T-cell (primary cell): ENCODE data around the gene CNPPD1. TPM values are rescaled to one million over a fixed set of nuclear protein-coding genes. Genes with fewer than 3 reads are reported as not detected.
A peak's percentile ranks its signal among the peaks of the same experiment; 100 is the strongest.

ENCODE experiments used
- ATAC-seq, 4 experiments: fragments of 200-7000 bp in 3 of 4; fragments of 150-1000 bp in 1 of 4; cut with Tn5 transposase; replicated peaks in 1 of 4; 1 replicate in 3 of 4; 2 replicates in 1 of 4; pipeline ENCODE4 v1.10.0; 2021; ENCODE audit warnings: moderate library complexity in 3 of 4, mild to moderate bottlenecking in 2 of 4, moderate number of reproducible peaks in 1 of 4
- CTCF ChIA-PET, 2 donors: fragments of 300-600 bp; sonication (Branson Sonifier 250); formaldehyde crosslinking; loops; one replicate each; lab custom pipeline; 2022; ENCODE audit warnings: antibody characterized with exemption in 2 of 2; lab: Charles Lee
- POLR2A ChIA-PET, 2 donors: fragments of 300-600 bp; sonication (Branson Sonifier 250); formaldehyde crosslinking; loops; one replicate each; lab custom pipeline; 2022; ENCODE audit warnings: antibody characterized with exemption in 2 of 2; lab: Charles Lee
- DNase-seq, 35 experiments: peaks; one replicate each; pipeline versions ENCODE4 v3.0.0 to v3.0.0-alpha.2; 2013 to 2023
- H3K27ac ChIP-seq: one replicate; pipeline ENCODE4 v1.5.1; 2013; ENCODE audit warnings: low read length
- H3K27me3 ChIP-seq, 2 experiments: replicated peaks in 1 of 2; 1 replicate in 1 of 2; 2 replicates in 1 of 2; pipeline versions ENCODE4 v1.6.1 to v1.7.0; 2013; ENCODE audit warnings: low read length in 1 of 2, mixed read lengths in 1 of 2; ENCODE audit not compliant: control insufficient read depth in 2 of 2, insufficient read depth in 2 of 2; ENCODE audit errors: extremely low read depth in 1 of 2
- H3K36me3 ChIP-seq, 2 donors: 1 replicate in 1 of 2; 2 replicates in 1 of 2; pipeline versions ENCODE4 v1.6.1 to v1.7.0; 2013; ENCODE audit warnings: low read length in 1 of 2; ENCODE audit not compliant: control insufficient read depth in 2 of 2, insufficient read depth in 1 of 2; ENCODE audit errors: extremely low read depth in 1 of 2
- H3K4me1 ChIP-seq, 2 experiments: 1 replicate in 1 of 2; 2 replicates in 1 of 2; pipeline versions ENCODE4 v1.6.1 to v1.7.0; 2013; ENCODE audit warnings: low read length in 2 of 2, mixed read lengths in 1 of 2; ENCODE audit not compliant: insufficient read depth in 2 of 2, control insufficient read depth in 1 of 2; ENCODE audit errors: extremely low read depth in 1 of 2
- H3K4me3 ChIP-seq, 2 donors: 1 replicate in 1 of 2; 2 replicates in 1 of 2; pipeline versions ENCODE4 v1.5.1 to v1.7.0; 2013; ENCODE audit warnings: mild to moderate bottlenecking in 2 of 2, low read length in 1 of 2, moderate library complexity in 1 of 2; ENCODE audit not compliant: control insufficient read depth in 1 of 2; ENCODE audit errors: extremely low read depth in 1 of 2
- H3K9me3 ChIP-seq: 2 replicates; pipeline ENCODE4 v1.7.0; 2013
- H3K27ac Mint-ChIP-seq, 2 donors: one replicate each; pipeline ENCODE4 v1.8.0; 2020 to 2021; ENCODE audit warnings: mild to moderate bottlenecking in 2 of 2, mixed read lengths in 2 of 2
- H3K27me3 Mint-ChIP-seq, 2 donors: one replicate each; pipeline ENCODE4 v1.8.0; 2021 to 2022; ENCODE audit warnings: mixed read lengths in 2 of 2
- H3K36me3 Mint-ChIP-seq: one replicate; pipeline ENCODE4 v1.8.0; 2021; ENCODE audit warnings: mixed read lengths
- H3K4me1 Mint-ChIP-seq, 3 donors: one replicate each; pipeline ENCODE4 v1.8.0; 2020 to 2022; ENCODE audit warnings: mixed read lengths in 3 of 3, mild to moderate bottlenecking in 1 of 3
- H3K4me3 Mint-ChIP-seq, 3 donors: one replicate each; pipeline ENCODE4 v1.8.0; 2020 to 2022; ENCODE audit warnings: mild to moderate bottlenecking in 3 of 3, mixed read lengths in 3 of 3, moderate library complexity in 3 of 3
- H3K9me3 Mint-ChIP-seq, 3 donors: one replicate each; pipeline ENCODE4 v1.8.0; 2020 to 2022; ENCODE audit warnings: mixed read lengths in 3 of 3
- WGBS: methylation state at CpG from one replicate; pipeline ENCODE4 v1.1.5; 2013; ENCODE audit warnings: missing lambda C conversion rate; ENCODE audit not compliant: insufficient coverage; 5-methylcytosine and 5-hydroxymethylcytosine counted together
- total RNA-seq, 35 experiments: library from RNA in 6 of 35; stranded (reverse) in 6 of 35; fragments of 120-200 nt in 1 of 35; gene quantifications; one replicate each; pipeline versions ENCODE4 v1.2.1 to v1.2.4 and lab custom pipeline; 2013 to 2026

CNPPD1 gene
- total RNA-seq, 5 donors from 2014 or later (not counting 1 experiment from before 2014, with no cell fraction given), result 49.2 to 89.5 (median 83.2) TPM

DNA sequence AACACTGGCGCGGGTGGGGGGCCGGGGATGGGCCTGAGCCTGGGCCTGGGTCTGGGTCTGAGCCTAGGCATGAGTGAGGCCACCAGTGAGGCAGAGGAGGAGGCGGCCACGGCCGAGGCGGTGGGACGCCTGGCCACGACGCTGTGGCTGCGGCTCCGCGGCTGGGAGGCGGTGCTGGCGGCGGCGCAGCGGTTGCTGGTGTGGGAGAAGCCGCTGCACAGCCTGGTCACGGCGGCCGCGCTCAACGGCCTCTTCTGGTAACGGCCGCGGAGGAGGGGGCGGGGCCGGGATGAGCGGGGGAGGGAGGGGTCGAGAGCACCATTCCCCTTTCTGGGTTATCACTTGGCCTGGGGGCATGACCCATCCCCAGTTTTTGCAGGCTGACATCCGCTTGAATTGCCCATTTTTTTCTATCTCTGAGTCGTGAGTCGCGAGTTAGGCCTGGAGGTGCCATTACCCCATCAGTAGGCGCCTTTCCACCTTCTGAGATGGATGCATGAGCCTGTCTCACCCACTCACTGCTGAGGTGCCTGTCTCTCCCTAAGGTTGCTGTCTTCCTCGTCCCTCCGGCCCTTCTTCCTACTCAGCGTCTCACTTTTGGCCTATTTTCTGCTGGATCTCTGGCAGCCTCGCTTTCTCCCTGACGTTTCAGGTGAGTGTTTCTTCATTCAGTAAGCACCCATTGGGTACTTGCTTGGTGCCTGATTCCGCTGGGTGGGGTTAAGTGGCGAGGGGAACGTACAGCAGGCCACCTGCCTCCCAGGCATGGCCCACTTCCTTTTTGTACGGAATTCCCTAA is 1.9 kb upstream of the CNPPD1 start:
- Mint-ChIP-seq H3K9me3 (no peaks in the 10 kb centered on the region), H3K36me3 (peaks cover 38% of the 10 kb centered on the region), H3K27me3 (no peaks in the 10 kb centered on the region), H3K27ac (peak overlapping the region; percentile 81 to 86), H3K4me1 (peaks cover 78 to 83% (median 78%) of the 10 kb centered on the region in 3 donors), H3K4me3 (peak overlapping the region; percentile 82 to 95 (median 88))
- Histone ChIP-seq H3K4me3 (peak overlapping the region; percentile 55 to 79), H3K4me1 (peaks cover 23 to 78% of the 10 kb centered on the region in 2 experiments), H3K9me3 (no peaks in the 10 kb centered on the region), H3K36me3 (peaks cover 14 to 56% of the 10 kb centered on the region in 2 donors), H3K27ac (peak overlapping the region; percentile 47), H3K27me3 (no peaks in the 10 kb centered on the region)
- ATAC-seq, result peak in 3 of 4 experiments; percentile 1 to 6 (median 3)
- 0% methylated on average over 29 of the region's 45 CpGs for WGBS
- CTCF ChIA-PET, result interaction anchor here in 1 of 2 donors (0.6 to 1.8 kb wide), 2 partner anchors 14 to 27 kb away, joined by 4 read pairs; no protein-coding TSS in a partner anchor
- POLR2A ChIA-PET, result no interaction called here
- DNase-seq, result peak in 21 of 35 experiments; percentile 13 to 59 (median 25)

DNA sequence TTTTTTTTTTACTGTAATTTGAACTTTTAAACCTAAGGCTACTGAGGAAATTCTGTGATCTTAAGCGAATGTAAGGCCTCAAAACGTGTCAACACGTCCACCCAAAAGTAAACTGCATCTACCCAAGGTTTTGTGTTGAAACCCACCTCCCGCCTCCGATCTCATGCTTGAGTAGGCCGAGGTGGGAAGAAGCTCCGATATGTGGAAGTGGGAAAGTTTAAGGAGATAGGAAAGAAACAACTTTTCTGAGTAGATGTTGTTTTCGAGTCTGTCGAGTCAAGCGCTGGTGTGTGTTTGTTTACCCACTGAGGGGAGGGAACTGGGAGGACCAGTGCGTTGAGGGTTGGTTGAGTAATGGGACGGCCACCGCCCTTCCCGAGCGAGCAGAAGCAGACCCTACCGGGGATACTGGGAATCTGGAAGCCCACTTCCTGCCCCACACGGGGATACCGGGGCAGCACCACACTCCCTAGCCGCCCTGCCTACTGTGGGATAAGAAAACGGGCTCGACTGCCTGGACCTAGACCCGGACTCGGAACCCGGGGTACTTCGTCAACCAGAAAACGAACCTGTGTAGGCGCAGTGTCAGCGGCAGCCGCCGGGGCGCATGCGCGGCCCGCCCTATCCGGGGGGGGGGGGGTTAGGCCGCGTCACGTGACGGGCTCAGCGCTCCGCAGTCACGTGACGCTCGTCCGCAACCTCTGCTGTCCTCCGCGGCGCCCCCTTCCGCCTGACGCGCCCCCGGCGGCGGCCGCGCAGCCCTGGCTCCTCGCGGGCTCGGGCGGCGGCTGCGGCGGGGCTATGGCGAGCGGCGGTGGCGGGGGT is 1.0 kb upstream of the CNPPD1 start, which contains the start of gene RETREG2:
Gene RETREG2, plus strand, starts transcription at position 724 of the 825 bp plus-strand sequence. Its CDS starts 78 bp downstream, at position 802.
- under 1% methylated on average over 54 of the region's 67 CpGs for WGBS
- H3K4me1 ChIP-seq, result peaks cover 23 to 80% of the 10 kb centered on the region in 2 experiments
- H3K9me3 ChIP-seq, result no peaks in the 10 kb centered on the region
- peak within 1 kb of the TSS; percentile 60 to 92 for H3K4me3 ChIP-seq
- peaks cover 38% of the 10 kb centered on the region for H3K36me3 Mint-ChIP-seq
- peaks cover 11 to 56% of the 10 kb centered on the region in 2 donors for H3K36me3 ChIP-seq
- peak within 1 kb of the TSS; percentile 88 to 96 (median 95) for H3K4me3 Mint-ChIP-seq
- peak within 1 kb of the TSS; percentile 88 for H3K27ac ChIP-seq
- no peaks in the 10 kb centered on the region for H3K9me3 Mint-ChIP-seq
- peak; percentile 59 to 95 (median 75) for DNase-seq
- POLR2A ChIA-PET, result interaction anchor here in 1 of 2 donors (0.5 to 1.0 kb wide), 2 partner anchors 52 to 75 kb away, joined by 3 read pairs; partner anchors contain the start of genes ANKZF1, ATG9A and TUBA4B
- peak; percentile 51 to 61 (median 56) for ATAC-seq
- no peaks in the 10 kb centered on the region for H3K27me3 Mint-ChIP-seq
- CTCF ChIA-PET, result interaction anchor here in 1 of 2 donors (1.0 kb wide), 1 partner anchor 29 kb away, joined by 4 read pairs; the partner anchor contains the start of gene ZFAND2B
- peak within 1 kb of the TSS; percentile 99 for H3K27ac Mint-ChIP-seq
- peaks cover 75 to 80% (median 77%) of the 10 kb centered on the region in 3 donors for H3K4me1 Mint-ChIP-seq
- no peaks in the 10 kb centered on the region for H3K27me3 ChIP-seq

DNA sequence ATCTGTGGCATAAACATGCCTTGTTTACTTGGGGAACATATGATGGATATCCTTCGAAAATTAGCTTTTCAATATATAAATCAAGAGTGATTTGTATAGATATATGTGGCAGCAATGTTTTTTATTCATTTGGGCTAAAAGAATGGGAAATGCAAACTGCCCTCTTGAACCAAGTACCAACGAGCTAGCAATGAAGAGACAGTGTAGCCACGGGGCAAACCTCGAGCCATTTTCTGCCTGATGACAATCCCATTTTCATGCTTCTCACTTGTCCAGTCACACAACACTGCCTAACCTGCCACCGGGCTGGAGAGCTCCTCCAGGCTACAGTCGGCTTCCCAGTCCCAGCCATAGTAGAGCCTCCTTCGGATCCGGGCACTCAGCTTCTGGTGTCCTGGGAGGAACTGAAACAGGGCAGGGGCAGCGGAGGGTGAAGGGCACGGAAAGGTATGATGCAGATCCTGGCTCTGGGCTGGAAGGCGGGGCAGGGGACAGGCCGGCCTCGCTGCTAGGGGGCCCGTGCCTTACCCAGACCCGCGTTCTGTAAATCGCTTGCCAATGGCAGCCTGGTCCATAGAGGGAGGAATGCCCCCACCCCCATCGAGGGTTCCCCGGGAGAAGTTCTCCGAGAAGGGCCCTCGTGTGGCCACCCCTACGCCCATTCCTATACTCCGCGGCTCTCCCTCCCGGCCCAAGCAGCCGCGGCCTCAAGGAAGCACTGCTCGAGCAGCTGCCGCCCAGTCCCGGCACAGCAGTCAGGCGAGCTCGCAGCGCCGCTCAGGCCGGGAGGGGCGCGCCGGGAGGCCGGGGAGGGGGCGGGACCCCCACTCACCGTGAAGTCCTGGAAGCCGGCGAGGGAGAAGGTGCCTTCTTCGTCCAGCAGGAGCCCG is 552 bp downstream of the CNPPD1 start:
- no peaks in the 10 kb centered on the region for H3K27me3 Mint-ChIP-seq
- Histone ChIP-seq H3K27ac (peak overlapping the region; percentile 83), H3K4me3 (peak overlapping the region; percentile 60 to 92), H3K9me3 (no peaks in the 10 kb centered on the region), H3K4me1 (peaks cover 23 to 70% of the 10 kb centered on the region in 2 experiments), H3K36me3 (peaks cover 8 to 56% of the 10 kb centered on the region in 2 donors), H3K27me3 (no peaks in the 10 kb centered on the region)
- POLR2A ChIA-PET, result interaction anchor here (0.5 to 1.1 kb wide), 11 partner anchors 10 to 1107 kb away, joined by 3 to 9 read pairs (median 4); partner anchors contain the start of genes RUFY4 (in 1 of the 2) and TUBA4A (in 1 of the 2)
- DNase-seq, result peak in 12 of 35 experiments; percentile 7 to 30 (median 15)
- H3K4me1 Mint-ChIP-seq, result peaks cover 62 to 76% (median 63%) of the 10 kb centered on the region in 3 donors
- no peaks in the 10 kb centered on the region for H3K9me3 Mint-ChIP-seq
- ATAC-seq, result peak; percentile 13 to 24 (median 19)
- H3K27ac Mint-ChIP-seq, result peak overlapping the region; percentile 86 to 99
- CTCF ChIA-PET, result interaction anchor here (0.6 to 3.0 kb wide), 16 partner anchors 10 to 323 kb away, joined by 3 to 26 read pairs (median 4); partner anchors contain the start of genes NHEJ1 (in 2 of the 2), DNAJB2 (in 1 of the 2), GMPPA (in 1 of the 2) and TUBA4A (in 1 of the 2)
- WGBS, result under 1% methylated on average over 38 of the region's 45 CpGs
- H3K36me3 Mint-ChIP-seq, result peaks cover 43% of the 10 kb centered on the region
- peak overlapping the region; percentile 88 to 96 (median 92) for H3K4me3 Mint-ChIP-seq

DNA sequence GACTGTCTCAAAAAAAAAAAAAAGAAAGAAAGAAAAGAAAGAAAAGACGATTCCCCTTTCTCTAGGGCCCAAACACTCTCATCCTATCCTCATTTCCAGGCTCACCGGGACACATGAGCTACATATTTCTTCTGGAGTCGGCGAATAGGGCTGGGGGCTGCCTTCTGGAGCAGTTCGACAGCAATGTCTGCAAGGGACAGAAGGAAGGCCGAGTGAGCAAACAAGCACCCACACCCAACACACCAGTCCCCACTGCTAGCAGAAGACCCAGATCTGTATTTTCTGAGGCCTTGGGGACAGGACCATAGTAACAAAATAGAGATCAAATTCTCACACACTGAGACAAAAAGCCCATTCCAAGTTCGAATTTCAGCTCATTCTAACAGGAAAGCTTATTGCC is 1.2 kb downstream of the CNPPD1 start:
- Mint-ChIP-seq H3K9me3 (no peaks in the 10 kb centered on the region), H3K27me3 (no peaks in the 10 kb centered on the region), H3K4me3 (peak overlapping the region; percentile 88 to 96 (median 92)), H3K27ac (peak overlapping the region; percentile 86 to 99), H3K36me3 (peaks cover 36% of the 10 kb centered on the region), H3K4me1 (peaks cover 55 to 71% (median 59%) of the 10 kb centered on the region in 3 donors)
- WGBS, result 100% methylated on average over 4 of the region's 7 CpGs
- H3K27me3 ChIP-seq, result no peaks in the 10 kb centered on the region
- H3K9me3 ChIP-seq, result no peaks in the 10 kb centered on the region
- H3K36me3 ChIP-seq, result peaks cover 7 to 49% of the 10 kb centered on the region in 2 donors
- ATAC-seq, result no peak
- peak overlapping the region; percentile 83 for H3K27ac ChIP-seq
- DNase-seq, result no peak
- peaks cover 23 to 65% of the 10 kb centered on the region in 2 experiments for H3K4me1 ChIP-seq
- peak overlapping the region; percentile 25 to 60 for H3K4me3 ChIP-seq
- CTCF ChIA-PET, result interaction anchor here (0.6 to 3.0 kb wide), 13 partner anchors 9 to 213 kb away, joined by 3 to 26 read pairs (median 5); partner anchors contain the start of genes NHEJ1 (in 2 of the 2), DNAJB2 (in 1 of the 2), TUBA4A (in 1 of the 2) and ZFAND2B (in 1 of the 2)
- POLR2A ChIA-PET, result interaction anchor here (0.6 to 0.7 kb wide), 2 partner anchors 21 to 1106 kb away, joined by 3 to 4 read pairs; partner anchors contain the start of gene RUFY4 (in 1 of the 2)

DNA sequence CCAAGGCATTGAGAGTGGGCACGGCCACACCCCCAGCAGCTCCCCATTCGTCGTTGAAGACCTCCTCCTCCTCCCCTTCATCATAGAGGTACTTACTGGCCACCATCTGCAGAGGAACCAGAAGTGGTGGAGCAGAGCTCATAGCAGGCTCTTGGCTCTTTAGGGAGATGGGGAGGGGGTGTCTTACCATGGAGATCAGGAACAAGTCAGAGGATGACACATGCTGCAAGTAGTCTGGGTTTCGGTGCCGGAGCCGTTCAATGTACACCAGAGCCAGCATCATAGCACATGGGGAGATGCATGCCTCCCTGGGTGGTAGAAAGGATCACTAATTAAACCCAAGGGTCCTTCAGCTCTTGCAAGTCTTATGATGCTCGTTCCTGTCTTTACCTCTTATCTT is 1.9 kb downstream of the CNPPD1 start:
- Mint-ChIP-seq H3K27me3 (no peaks in the 10 kb centered on the region), H3K36me3 (peaks cover 35% of the 10 kb centered on the region), H3K4me1 (peaks cover 48 to 64% (median 52%) of the 10 kb centered on the region in 3 donors), H3K27ac (peak overlapping the region; percentile 86), H3K4me3 (peak overlapping the region; percentile 62 to 92 (median 88)), H3K9me3 (no peaks in the 10 kb centered on the region)
- DNase-seq (no peak), ATAC-seq (no peak)
- no peaks in the 10 kb centered on the region for H3K27me3 ChIP-seq
- peak overlapping the region; percentile 11 for H3K27ac ChIP-seq
- POLR2A ChIA-PET, result interaction anchor here (0.6 to 1.0 kb wide), 4 partner anchors 22 to 146 kb away, joined by 3 to 6 read pairs (median 4); no protein-coding TSS in a partner anchor
- H3K36me3 ChIP-seq, result peaks cover 4 to 42% of the 10 kb centered on the region in 2 donors
- CTCF ChIA-PET, result interaction anchor here (0.6 to 3.0 kb wide), 9 partner anchors 9 to 214 kb away, joined by 3 to 26 read pairs (median 5); partner anchors contain the start of gene NHEJ1 (in 2 of the 2)
- H3K4me1 ChIP-seq, result peaks cover 23 to 58% of the 10 kb centered on the region in 2 experiments
- no peak overlapping the region for H3K4me3 ChIP-seq
- no peaks in the 10 kb centered on the region for H3K9me3 ChIP-seq
- WGBS, result 81% methylated on average over 4 of the region's 7 CpGs
